22Rv1 (cell line): ENCODE data around the gene PACRG.

Experiments
- ZFX ChIP-seq: fragments of 450-650 bp; IDR thresholded peaks from 2 replicates; pipeline ENCODE4 v1.6.1; 2017; ENCODE audit warnings: antibody characterized with exemption, borderline replicate concordance
- TF ChIP-seq, protein P1 (sequence below): fragments of 450-650 bp; IDR thresholded peaks from 2 replicates; pipeline ENCODE4 v1.5.1; 2017; ENCODE audit warnings: mild to moderate bottlenecking

DNA sequence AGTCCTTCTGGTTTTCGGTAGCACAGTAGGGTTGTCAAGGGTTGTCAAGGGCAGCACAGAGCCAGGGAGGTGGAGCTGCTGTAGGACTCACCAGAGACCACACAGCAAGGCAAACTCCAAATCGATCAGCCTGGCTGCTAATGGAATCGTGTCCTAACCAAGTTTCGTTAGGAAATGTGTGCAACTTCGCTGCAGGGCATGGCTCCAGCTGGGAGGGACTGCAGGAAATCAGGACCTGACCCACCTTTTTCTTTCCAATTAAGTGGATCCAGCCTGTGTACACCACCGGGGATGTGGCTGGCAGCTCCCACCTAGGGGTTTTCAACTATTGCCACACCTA lies 435.1 kb downstream of the PACRG start:
- TF ChIP-seq, protein P1, sequence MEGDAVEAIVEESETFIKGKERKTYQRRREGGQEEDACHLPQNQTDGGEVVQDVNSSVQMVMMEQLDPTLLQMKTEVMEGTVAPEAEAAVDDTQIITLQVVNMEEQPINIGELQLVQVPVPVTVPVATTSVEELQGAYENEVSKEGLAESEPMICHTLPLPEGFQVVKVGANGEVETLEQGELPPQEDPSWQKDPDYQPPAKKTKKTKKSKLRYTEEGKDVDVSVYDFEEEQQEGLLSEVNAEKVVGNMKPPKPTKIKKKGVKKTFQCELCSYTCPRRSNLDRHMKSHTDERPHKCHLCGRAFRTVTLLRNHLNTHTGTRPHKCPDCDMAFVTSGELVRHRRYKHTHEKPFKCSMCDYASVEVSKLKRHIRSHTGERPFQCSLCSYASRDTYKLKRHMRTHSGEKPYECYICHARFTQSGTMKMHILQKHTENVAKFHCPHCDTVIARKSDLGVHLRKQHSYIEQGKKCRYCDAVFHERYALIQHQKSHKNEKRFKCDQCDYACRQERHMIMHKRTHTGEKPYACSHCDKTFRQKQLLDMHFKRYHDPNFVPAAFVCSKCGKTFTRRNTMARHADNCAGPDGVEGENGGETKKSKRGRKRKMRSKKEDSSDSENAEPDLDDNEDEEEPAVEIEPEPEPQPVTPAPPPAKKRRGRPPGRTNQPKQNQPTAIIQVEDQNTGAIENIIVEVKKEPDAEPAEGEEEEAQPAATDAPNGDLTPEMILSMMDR = no peak
- no peak for TF ChIP-seq ZFX
